CD4-positive, alpha-beta T cell treated with Interleukin-15 for 4 hours (primary cell): ENCODE results near the gene PLN.

Experiments used
- DNase-seq: peaks from one replicate; pipeline ENCODE4 v3.0.0-alpha.2; 2020; ENCODE audit warnings: low spot score

The PLN gene

GRCh38 chr6:118548136-118548535 lies at the start of gene PLN:
TSS of gene PLN (plus strand) at chr6:118548296. CDS start at chr6:118558922, 10,626 bp downstream.
- DNase-seq: no peak

- DNase-seq: no peak
Observed at GRCh38 chr6:118500130-118501015, 47.7 kb upstream of the PLN start.

GRCh38 chr6:118501099-118501498 lies 47.0 kb upstream of the PLN start:
- no peak for DNase-seq

- no peak for DNase-seq
Observed at GRCh38 chr6:118501765-118502164, 46.3 kb upstream of the PLN start.

- no peak for DNase-seq
Observed at GRCh38 chr6:118502169-118502568, 45.9 kb upstream of the PLN start.

GRCh38 chr6:118504611-118505010 lies 43.5 kb upstream of the PLN start:
- no peak for DNase-seq

GRCh38 chr6:118505656-118506055 lies 42.4 kb upstream of the PLN start:
- no peak for DNase-seq

- DNase-seq: no peak
Observed at GRCh38 chr6:118506071-118506638, 41.9 kb upstream of the PLN start.

- DNase-seq: no peak
Observed at GRCh38 chr6:118507636-118508035, 40.5 kb upstream of the PLN start.

- DNase-seq: no peak
Observed at GRCh38 chr6:118509009-118509617, 39.0 kb upstream of the PLN start.

- DNase-seq: no peak
Observed at GRCh38 chr6:118511930-118512715, 36.0 kb upstream of the PLN start.

- no peak for DNase-seq
Observed at GRCh38 chr6:118514689-118515088, 33.4 kb upstream of the PLN start.

GRCh38 chr6:118522422-118522821 lies 25.7 kb upstream of the PLN start:
- no peak for DNase-seq

- no peak for DNase-seq
Observed at GRCh38 chr6:118523216-118523615, 24.9 kb upstream of the PLN start.

- DNase-seq: no peak
Observed at GRCh38 chr6:118524686-118525085, 23.4 kb upstream of the PLN start.

- no peak for DNase-seq
Observed at GRCh38 chr6:118525913-118526780, 21.9 kb upstream of the PLN start.

- no peak for DNase-seq
Observed at GRCh38 chr6:118528129-118528528, 20.0 kb upstream of the PLN start.

- DNase-seq: no peak
Observed at GRCh38 chr6:118529756-118530155, 18.3 kb upstream of the PLN start.

- no peak for DNase-seq
Observed at GRCh38 chr6:118530942-118531341, 17.2 kb upstream of the PLN start.

- DNase-seq: no peak
Observed at GRCh38 chr6:118535176-118535844, 12.8 kb upstream of the PLN start.

GRCh38 chr6:118536478-118536877 lies 11.6 kb upstream of the PLN start:
- no peak for DNase-seq
